Activated T-helper 9 cell treated with anti-CD3 and anti-CD28 coated beads, Interleukin-2, amount 50 U/mL, for 16 hours (primary cell): ENCODE measurements around the gene KCNAB1.
"Not testable (repeated sequence)": the region's sequence is repeated elsewhere in the genome, so short reads cannot be mapped to it uniquely, and the experiment has no call there.

ENCODE experiments used
- DNase-seq: peaks from one replicate; pipeline ENCODE4 v3.0.0-alpha.2; 2020; ENCODE audit warnings: low read depth

The KCNAB1 gene

GRCh38 chr3:156271995-156272719 lies 151.8 kb downstream of the KCNAB1 start:
- DNase-seq, result no peak

- no peak for DNase-seq
Measured at GRCh38 chr3:156273111-156273694, 152.8 kb downstream of the KCNAB1 start.

- no peak for DNase-seq
Measured at GRCh38 chr3:156274791-156275190, 154.4 kb downstream of the KCNAB1 start.

DNA sequence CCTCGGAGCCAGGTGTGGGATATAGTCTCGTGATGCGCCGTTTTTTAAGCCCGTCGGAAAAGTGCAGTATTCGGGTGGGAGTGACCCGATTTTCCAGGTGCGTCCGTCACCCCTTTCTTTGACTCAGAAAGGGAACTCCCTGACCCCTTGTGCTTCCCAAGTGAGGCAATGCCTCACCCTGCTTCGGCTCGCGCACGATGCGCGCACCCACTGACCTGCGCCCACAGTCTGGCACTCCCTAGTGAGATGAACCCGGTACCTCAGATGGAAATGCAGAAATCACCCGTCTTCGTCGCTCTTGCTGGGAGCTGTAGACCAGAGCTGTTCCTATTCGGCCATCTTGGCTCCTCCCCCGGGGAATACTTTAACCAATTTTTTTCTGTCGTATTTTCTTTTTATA lies 164.3 kb downstream of the KCNAB1 start:
- not testable (repeated sequence) for DNase-seq

GRCh38 chr3:156285626-156286025 lies 165.2 kb downstream of the KCNAB1 start:
- DNase-seq, result no peak

DNA sequence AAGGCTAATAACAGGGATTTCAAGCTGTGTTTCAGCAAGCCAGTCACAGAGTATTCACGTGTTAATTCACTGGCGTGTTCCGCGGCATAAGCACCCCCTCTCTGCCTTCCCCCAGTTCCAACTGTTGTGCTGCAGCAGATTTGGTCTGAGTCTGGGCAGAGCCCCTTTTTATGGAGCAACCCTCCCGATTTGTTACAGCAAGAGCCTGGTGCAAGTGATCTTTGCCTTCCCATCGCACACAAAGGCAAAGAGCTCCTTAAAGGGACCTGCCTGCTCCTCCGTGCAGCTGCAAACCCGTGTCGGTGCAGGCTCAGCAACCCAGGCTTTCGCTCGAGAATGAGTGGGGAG lies 170.5 kb downstream of the KCNAB1 start:
- no peak for DNase-seq

GRCh38 chr3:156291272-156292123 lies 171.1 kb downstream of the KCNAB1 start:
- no peak for DNase-seq

GRCh38 chr3:156293566-156293965 lies 173.2 kb downstream of the KCNAB1 start:
- no peak for DNase-seq

DNA sequence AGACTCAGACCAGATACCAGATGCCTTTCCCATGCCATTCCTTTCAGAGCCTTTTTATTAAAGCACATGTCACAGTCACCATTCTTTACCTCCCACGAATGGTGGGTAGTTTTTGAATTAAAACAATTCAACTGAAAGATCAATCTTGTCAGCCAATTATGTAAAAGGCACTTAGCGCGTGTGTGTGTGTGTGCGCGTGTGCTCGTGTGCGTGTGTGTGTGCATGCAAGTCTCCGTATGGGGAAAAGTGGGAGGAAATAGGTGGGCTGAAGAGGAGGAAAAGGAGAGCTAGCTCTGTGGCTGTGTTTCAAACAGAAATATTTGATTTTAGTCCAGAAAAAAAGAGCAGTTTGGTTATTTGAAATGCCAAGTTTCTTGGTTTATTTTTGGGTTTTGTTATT lies 177.2 kb downstream of the KCNAB1 start:
- DNase-seq, result no peak

DNA sequence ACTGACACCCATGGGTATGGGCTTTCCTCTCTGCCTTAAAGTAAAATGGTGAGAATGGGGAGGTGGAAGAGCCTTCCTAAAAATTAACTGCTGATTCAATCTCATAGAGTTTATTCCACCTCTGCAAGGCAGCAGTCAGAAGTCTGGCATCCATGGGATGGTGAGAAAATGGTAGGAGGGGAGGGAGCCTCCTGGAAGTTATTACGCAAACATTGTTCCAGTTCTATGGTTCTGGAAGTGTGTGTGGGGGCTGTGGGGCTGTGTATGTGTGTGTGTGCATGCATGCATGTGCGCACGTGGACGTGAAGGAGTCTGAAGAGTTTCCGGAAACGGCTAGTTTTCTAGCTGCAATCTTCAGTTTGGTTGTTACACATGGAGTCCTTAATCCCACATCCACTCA lies 177.6 kb downstream of the KCNAB1 start:
- no peak for DNase-seq

GRCh38 chr3:156298938-156299337 lies 178.6 kb downstream of the KCNAB1 start:
- DNase-seq, result no peak

- no peak for DNase-seq
Measured at GRCh38 chr3:156299569-156299968, 179.2 kb downstream of the KCNAB1 start.

GRCh38 chr3:156300371-156300770 lies 180.0 kb downstream of the KCNAB1 start:
- DNase-seq, result no peak

DNA sequence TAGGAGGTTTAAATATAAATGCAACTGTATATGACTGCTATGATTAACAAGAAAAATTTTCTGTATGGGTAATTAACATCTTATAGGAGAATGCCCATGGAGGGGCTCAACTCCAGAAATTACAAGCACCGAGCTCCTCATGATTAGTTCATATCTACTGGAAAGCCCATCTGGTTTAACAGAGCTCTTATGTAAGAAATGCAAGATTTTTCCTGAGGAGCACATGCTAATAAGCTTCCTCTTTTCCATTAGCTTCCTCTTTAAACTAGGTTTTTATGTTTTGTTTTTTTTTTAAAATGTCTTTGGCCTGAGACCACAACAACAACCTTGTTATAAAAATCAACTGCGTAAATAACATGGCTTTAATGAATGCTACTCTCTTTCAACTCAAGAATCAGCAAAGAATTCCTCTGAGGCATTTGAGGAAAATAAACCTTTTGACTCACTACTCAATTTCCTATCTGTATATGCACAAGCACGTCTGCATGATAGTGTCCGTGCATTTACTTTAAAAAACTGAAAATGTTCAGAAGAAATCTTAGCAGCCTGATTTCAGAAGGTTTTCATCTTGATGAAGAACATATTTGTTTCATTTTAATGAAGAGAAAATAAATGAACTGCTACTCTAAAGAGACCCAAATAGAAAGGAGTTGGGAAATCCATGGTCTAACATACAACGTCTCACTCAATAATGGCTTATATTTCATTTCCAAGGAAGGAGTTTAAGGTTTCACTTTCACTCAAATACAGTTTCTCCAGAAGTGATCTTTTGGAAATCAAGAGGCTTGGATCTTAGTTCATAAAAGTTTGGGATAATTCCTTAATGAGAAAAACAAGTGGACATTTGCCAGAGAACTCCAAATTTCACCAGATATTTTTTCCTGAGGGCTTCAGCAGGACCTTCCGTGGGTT lies 180.8 kb downstream of the KCNAB1 start:
- no peak for DNase-seq

- no peak for DNase-seq
Measured at GRCh38 chr3:156303001-156303707, 182.8 kb downstream of the KCNAB1 start.

GRCh38 chr3:156304406-156304805 lies 184.0 kb downstream of the KCNAB1 start:
- no peak for DNase-seq

- no peak for DNase-seq
Measured at GRCh38 chr3:156305672-156306071, 185.3 kb downstream of the KCNAB1 start.

DNA sequence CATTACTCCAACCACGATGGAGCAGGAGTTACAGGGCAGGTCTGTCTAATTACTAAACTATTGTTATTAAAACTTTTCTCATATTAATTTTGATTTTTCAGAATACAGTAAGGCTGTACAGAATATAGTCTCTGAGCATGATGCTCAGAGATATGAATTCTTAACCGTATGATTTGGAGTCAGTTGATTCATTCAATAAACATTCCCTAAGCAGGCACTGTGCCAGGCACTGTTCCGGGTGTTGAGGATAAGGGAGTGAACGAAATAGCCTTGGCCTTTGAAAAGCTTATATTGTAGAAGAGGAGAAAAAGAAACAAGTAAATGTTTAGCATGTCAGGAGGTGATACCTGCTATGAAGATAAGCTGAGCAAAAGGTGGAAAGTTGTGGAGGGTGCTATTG lies 187.3 kb downstream of the KCNAB1 start:
- no peak for DNase-seq

DNA sequence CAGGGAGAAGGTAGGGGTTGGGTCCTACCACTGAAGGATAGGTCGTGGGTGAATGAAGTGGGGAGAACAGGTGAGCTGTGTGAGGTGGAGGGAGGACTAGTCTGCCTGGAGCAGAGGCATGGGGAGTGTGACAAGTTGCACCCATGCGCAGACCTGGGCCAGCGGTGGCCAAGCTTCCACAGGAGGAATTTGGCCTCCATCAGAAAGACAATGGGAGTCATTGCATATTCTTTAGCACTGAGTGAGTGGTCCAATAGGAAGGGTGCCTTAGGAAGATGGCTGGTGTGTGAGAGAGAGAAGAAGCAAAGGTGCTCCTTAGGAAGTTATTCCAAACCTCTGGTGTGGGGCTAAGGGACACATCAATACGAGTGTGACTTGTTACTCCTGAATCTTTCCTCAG lies 191.1 kb downstream of the KCNAB1 start:
- no peak for DNase-seq

DNA sequence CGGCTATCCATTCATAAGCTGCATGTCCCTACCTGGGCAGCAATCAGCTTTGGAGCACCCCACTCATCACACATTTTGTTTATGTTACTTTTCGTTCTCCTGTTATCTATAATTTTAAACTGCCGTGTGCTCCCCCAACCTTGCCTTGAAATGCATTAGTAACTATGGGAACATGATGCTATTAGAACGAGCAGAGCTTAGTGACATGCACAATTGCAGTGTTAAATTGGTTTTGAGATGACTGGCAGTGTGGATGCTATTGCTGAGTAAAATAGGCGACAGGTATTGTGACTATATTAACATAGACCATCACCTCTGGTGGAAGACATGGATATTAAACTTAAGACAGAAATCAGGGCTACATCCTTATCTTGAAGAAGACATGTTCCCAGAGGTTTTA lies 191.6 kb downstream of the KCNAB1 start:
- DNase-seq, result no peak

DNA sequence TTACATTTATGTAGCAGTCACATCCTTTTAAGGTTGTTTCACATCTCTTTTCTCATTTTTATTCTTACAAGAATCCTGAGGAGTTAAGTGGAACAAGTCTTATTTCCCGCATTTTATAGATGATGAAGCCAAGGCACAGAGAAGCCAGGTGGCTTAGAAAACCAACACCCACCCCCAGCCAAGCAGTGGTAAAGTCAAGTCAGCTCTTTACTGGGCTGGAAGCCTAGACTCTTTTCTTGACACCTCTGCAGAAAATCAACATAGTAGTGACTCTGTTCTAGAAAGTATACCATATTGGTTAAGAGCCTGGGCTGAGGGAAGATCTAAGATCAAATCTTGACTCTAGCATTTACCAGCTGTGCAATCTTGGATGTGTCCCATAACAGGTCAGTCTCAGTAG lies 195.7 kb downstream of the KCNAB1 start:
- DNase-seq, result no peak
